Neural progenitor cell (in vitro differentiated cells): ENCODE data around the gene ERVFRD-1.

ENCODE experiments used
- CTCF ChIP-seq: fragments of 200-600 bp; sonication (generic); IDR thresholded peaks from 2 replicates; pipeline ENCODE4 v1.5.1; 2017; ENCODE audit warnings: antibody characterized with exemption, mild to moderate bottlenecking
- EZH2 ChIP-seq: fragments of 200-600 bp; sonication (generic); IDR thresholded peaks from 2 replicates; pipeline ENCODE4 v1.6.1; 2017; ENCODE audit warnings: antibody characterized with exemption, mild to moderate bottlenecking, moderate library complexity
- EZH2phosphoT487 ChIP-seq: fragments of 200-600 bp; sonication (generic); IDR thresholded peaks from 2 replicates; pipeline ENCODE4 v1.6.1; 2017; ENCODE audit warnings: antibody characterized with exemption

- TF ChIP-seq CTCF (no peak), EZH2 (no peak), EZH2phosphoT487 (no peak)
Measured at GRCh38 chr6:11064836-11065235, 46.7 kb downstream of the ERVFRD-1 start.
